HepG2 (cell line): ENCODE measurements around the gene MACROD2. TPM values are rescaled to one million over a fixed set of nuclear protein-coding genes. Genes with fewer than 3 reads are reported as not detected.
A peak's percentile ranks its signal among the peaks of the same experiment; 100 is the strongest.

Experiments
- FOXK2 ChIP-seq: fragments of 450-650 bp; IDR thresholded peaks from 2 replicates; pipeline ENCODE4 v1.6.1; 2016
- FOXP1 ChIP-seq, 2 experiments: fragments of 450-650 bp in 1 of 2; IDR thresholded peaks; 2 replicates each; pipeline ENCODE4 v1.6.1; 2017 to 2018; ENCODE audit warnings: antibody characterized with exemption in 1 of 2
- GABPA ChIP-seq, 2 experiments: IDR thresholded peaks; 2 replicates each; pipeline ENCODE4 v1.6.1; 2011 to 2016; ENCODE audit warnings: low read depth in 2 of 2, low read length in 1 of 2, missing biosample characterization in 1 of 2, missing genetic modification characterization in 1 of 2
- IKZF5 ChIP-seq: IDR thresholded peaks from 2 replicates; pipeline ENCODE4 v1.6.1; 2018; ENCODE audit warnings: missing genetic modification reagents, mild to moderate bottlenecking, missing compliant biosample characterization
- KDM5A ChIP-seq: fragments of 200-600 bp; sonication (generic); IDR thresholded peaks from 2 replicates; pipeline ENCODE4 v1.7.0; 2018; ENCODE audit warnings: antibody characterized with exemption, mild to moderate bottlenecking, low read length, borderline replicate concordance
- MAZ ChIP-seq, 2 experiments: sonication (generic) in 1 of 2; formaldehyde crosslinking in 1 of 2; IDR thresholded peaks; 2 replicates each; pipeline versions ENCODE4 v1.5.0 to v1.6.1; 2012 to 2020; ENCODE audit warnings: low read depth in 2 of 2, mild to moderate bottlenecking in 2 of 2, borderline replicate concordance in 1 of 2, improper control_type of control experiment in 1 of 2, low read length in 1 of 2, missing genetic modification reagents in 1 of 2, moderate library complexity in 1 of 2
- NBN ChIP-seq: fragments of 450-650 bp; conservative IDR thresholded peaks from 2 replicates; pipeline ENCODE4 v1.6.1; 2017
- ONECUT2 ChIP-seq: sonication (generic); formaldehyde crosslinking; IDR thresholded peaks from 2 replicates; pipeline ENCODE4 v1.4.0; 2020; ENCODE audit warnings: missing genetic modification reagents
- TBP ChIP-seq: sonication (generic); formaldehyde crosslinking; IDR thresholded peaks from 2 replicates; pipeline ENCODE4 v1.5.0; 2020; ENCODE audit warnings: missing genetic modification reagents
- TRIM22 ChIP-seq: fragments of 450-650 bp; IDR thresholded peaks from 2 replicates; pipeline ENCODE4 v1.6.1; 2017
- ZBTB40 ChIP-seq, 2 experiments: fragments of 450-650 bp in 1 of 2; sonication (generic) in 1 of 2; formaldehyde crosslinking in 1 of 2; IDR thresholded peaks; 2 replicates each; pipeline versions ENCODE4 v1.6.1 to v1.8.0; 2016 to 2022; ENCODE audit warnings: antibody characterized with exemption in 1 of 2, mild to moderate bottlenecking in 1 of 2, missing genetic modification reagents in 1 of 2
- ZFX ChIP-seq: sonication (generic); formaldehyde crosslinking; IDR thresholded peaks from 2 replicates; pipeline ENCODE4 v1.4.0; 2020; ENCODE audit warnings: mild to moderate bottlenecking, low read depth, missing genetic modification reagents, moderate library complexity
- ZNF264 ChIP-seq: sonication (generic); formaldehyde crosslinking; IDR thresholded peaks from 2 replicates; pipeline ENCODE4 v1.4.0; 2020; ENCODE audit warnings: missing genetic modification reagents
- ZNF441 ChIP-seq: sonication (generic); formaldehyde crosslinking; IDR thresholded peaks from 2 replicates; pipeline ENCODE4 v1.7.0; 2021; ENCODE audit warnings: missing genetic modification reagents, borderline replicate concordance
- ZNF543 ChIP-seq: sonication (generic); formaldehyde crosslinking; IDR thresholded peaks from 2 replicates; pipeline ENCODE4 v1.4.0; 2020; ENCODE audit warnings: mild to moderate bottlenecking, missing genetic modification reagents
- ZNF749 ChIP-seq: sonication (generic); formaldehyde crosslinking; IDR thresholded peaks from 2 replicates; pipeline ENCODE4 v1.8.0; 2022; ENCODE audit warnings: mild to moderate bottlenecking, missing genetic modification reagents, moderate library complexity, borderline replicate concordance
- polyA plus RNA-seq, 8 experiments: library from polyadenylated mRNA; depleted of rRNA in 3 of 8; stranded (reverse) in 7 of 8; unstranded in 1 of 8; fragments of >200 nt; fragmentation: Illumina TruSeq in 4 of 8; extraction: Trizol in 4 of 8; gene quantifications; 2 replicates each; pipeline versions ENCODE4 v1.2.1 to v1.2.3, GENCODE V29; 2011 to 2016; ENCODE audit warnings: low read depth in 4 of 8, missing spikeins in 1 of 8, mixed read lengths in 1 of 8; ENCODE audit not compliant: insufficient read depth in 1 of 8
- total RNA-seq, 5 experiments: library from RNA; depleted of rRNA; stranded (reverse); fragments of >200 nt; fragmentation: Illumina TruSeq; extraction: Trizol; gene quantifications; 2 replicates each; pipeline ENCODE4 v1.2.3, GENCODE V29; 2016; ENCODE audit warnings: low read depth in 1 of 5

The MACROD2 gene
- total and polyA plus RNA-seq, 2 of the 13 experiments (the other 11 are each of a cell fraction or from before 2014, with no cell fraction given): 0.13 to 0.51 TPM

- TF ChIP-seq KDM5A (no peak), TRIM22 (0 out of 2 replicates have a peak, but pooled peaks have one; percentile 60), MAZ (IDR thresholded peaks at IDR 0.05; ENCODE audit: borderline replicate concordance, low read depth, low read length) (no peak), MAZ (CRISPR knock-in tag; IDR thresholded peaks at IDR 0.05; ENCODE audit: low read depth) (no peak), IKZF5 (CRISPR knock-in tag) (no peak), FOXP1 (IDR thresholded peaks at IDR 0.05) (0 out of 2 replicates have a peak, but pooled peaks have one; percentile 15), FOXP1 (CRISPR knock-in tag; IDR thresholded peaks at IDR 0.05) (no peak), ZNF543 (CRISPR knock-in tag) (no peak), ONECUT2 (no peak), ZNF264 (CRISPR knock-in tag) (no peak), GABPA (IDR thresholded peaks at IDR 0.05; ENCODE audit: low read depth, low read length) (no peak), GABPA (CRISPR knock-in tag; IDR thresholded peaks at IDR 0.05; ENCODE audit: low read depth) (no peak), ZBTB40 (IDR thresholded peaks at IDR 0.05) (peak; percentile 20), ZBTB40 (CRISPR knock-in tag; IDR thresholded peaks at IDR 0.05) (no peak), TBP (no peak), FOXK2 (peak; percentile 12; the same call in 1 of the 2 replicates), ZFX (no peak), ZNF749 (CRISPR knock-in tag) (no peak), ZNF441 (CRISPR knock-in tag) (no peak), NBN (0 out of 2 replicates have a peak, but pooled peaks have one; percentile 72)
Measured at GRCh38 chr20:15639839-15640238, 1644.5 kb downstream of the MACROD2 start (continued).
